Immature natural killer cell (primary cell): Measurements from ENCODE around the gene C1orf198. TPM values are rescaled to one million over a fixed set of nuclear protein-coding genes. Genes with fewer than 3 reads are reported as not detected.

Experiments used
- DNase-seq, 3 donors: peaks; one replicate each; pipeline ENCODE4 v3.0.0; 2022; ENCODE audit warnings: mixed read lengths in 1 of 3
- H3K27ac Mint-ChIP-seq, 6 donors: one replicate each; pipeline ENCODE4 v1.8.0; 2020; ENCODE audit warnings: mixed read lengths in 6 of 6, mild to moderate bottlenecking in 5 of 6, inconsistent platforms in 4 of 6, moderate library complexity in 3 of 6
- H3K27me3 Mint-ChIP-seq, 3 donors: one replicate each; pipeline ENCODE4 v1.8.0; 2020 to 2021; ENCODE audit warnings: low read depth in 3 of 3, mild to moderate bottlenecking in 3 of 3, mixed read lengths in 3 of 3, moderate library complexity in 3 of 3, inconsistent platforms in 1 of 3
- H3K36me3 Mint-ChIP-seq, 3 donors: one replicate each; pipeline ENCODE4 v1.8.0; 2020; ENCODE audit warnings: mixed read lengths in 3 of 3, inconsistent platforms in 2 of 3, mild to moderate bottlenecking in 2 of 3
- H3K4me1 Mint-ChIP-seq, 2 donors: one replicate each; pipeline ENCODE4 v1.8.0; 2020; ENCODE audit warnings: inconsistent platforms in 2 of 2, mild to moderate bottlenecking in 2 of 2, mixed read lengths in 2 of 2, moderate library complexity in 1 of 2
- H3K4me3 Mint-ChIP-seq, 5 donors: one replicate each; pipeline ENCODE4 v1.8.0; 2020; ENCODE audit warnings: mild to moderate bottlenecking in 5 of 5, mixed read lengths in 5 of 5, inconsistent platforms in 3 of 5, moderate library complexity in 3 of 5
- H3K9me3 Mint-ChIP-seq, 6 donors: one replicate each; pipeline ENCODE4 v1.8.0; 2020; ENCODE audit warnings: mild to moderate bottlenecking in 6 of 6, mixed read lengths in 6 of 6, inconsistent platforms in 4 of 6, moderate library complexity in 3 of 6
- polyA plus RNA-seq, 3 donors: library from polyadenylated mRNA; unstranded; fragments of 300-500 nt; fragmentation: Illumina TruSeq; gene quantifications; one replicate each; pipeline ENCODE4 v1.2.3, GENCODE V29; 2021

The C1orf198 gene
- polyA plus RNA-seq, 3 donors from 2014 or later, result 2.6 to 4.9 (median 4.8) TPM

DNA sequence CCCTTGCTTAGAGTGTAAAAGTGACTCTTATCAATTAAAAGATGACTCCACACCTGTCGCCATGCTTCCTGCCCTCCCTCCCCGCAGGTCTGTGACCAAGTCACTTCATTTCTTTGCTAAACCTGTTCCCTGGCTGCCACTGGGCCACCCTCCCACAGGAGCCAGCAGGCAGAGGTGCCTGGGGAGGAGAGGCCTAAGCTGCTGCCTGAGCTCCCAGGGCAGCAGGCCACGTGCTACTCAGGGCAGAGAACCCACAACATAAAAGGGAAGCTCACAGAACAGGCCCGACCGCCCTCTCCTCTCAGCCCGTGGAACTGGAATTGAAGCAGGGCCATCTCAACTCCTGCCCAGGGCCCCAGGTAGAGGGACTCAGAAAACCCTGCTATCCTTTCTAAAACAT, 4.9 kb downstream of the C1orf198 start:
- H3K4me1 Mint-ChIP-seq, result peaks cover 5 to 6% of the 10 kb centered on the region in 2 donors
- DNase-seq, result no peak
- H3K9me3 Mint-ChIP-seq, result no peaks in the 10 kb centered on the region
- H3K4me3 Mint-ChIP-seq, result no peak overlapping the region
- H3K36me3 Mint-ChIP-seq, result no peaks in the 10 kb centered on the region
- peaks cover 2 to 10% (median 2%) of the 10 kb centered on the region in 3 donors for H3K27me3 Mint-ChIP-seq
- H3K27ac Mint-ChIP-seq, result no peak overlapping the region

- no peak overlapping the region for H3K4me3 Mint-ChIP-seq
- no peaks in the 10 kb centered on the region for H3K36me3 Mint-ChIP-seq
- no peak for DNase-seq
- peaks cover 0 to 4% (median 2%) of the 10 kb centered on the region in 3 donors for H3K27me3 Mint-ChIP-seq
- no peak overlapping the region for H3K27ac Mint-ChIP-seq
- no peaks in the 10 kb centered on the region for H3K9me3 Mint-ChIP-seq
- H3K4me1 Mint-ChIP-seq, result no peaks in the 10 kb centered on the region
Measured at GRCh38 chr1:230861970-230862595, 6.2 kb downstream of the C1orf198 start.

GRCh38 chr1:230861489-230861888, 6.8 kb downstream of the C1orf198 start:
- Mint-ChIP-seq H3K4me3 (no peak overlapping the region), H3K4me1 (no peaks in the 10 kb centered on the region), H3K36me3 (no peaks in the 10 kb centered on the region), H3K27me3 (peaks cover 0 to 4% (median 0%) of the 10 kb centered on the region in 3 donors), H3K27ac (no peak overlapping the region), H3K9me3 (no peaks in the 10 kb centered on the region)
- DNase-seq, result no peak

GRCh38 chr1:230860617-230861384, 7.5 kb downstream of the C1orf198 start:
- Mint-ChIP-seq H3K27ac (no peak overlapping the region), H3K36me3 (no peaks in the 10 kb centered on the region), H3K27me3 (peaks cover 0 to 4% (median 0%) of the 10 kb centered on the region in 3 donors), H3K4me3 (no peak overlapping the region), H3K4me1 (no peaks in the 10 kb centered on the region), H3K9me3 (no peaks in the 10 kb centered on the region)
- DNase-seq, result no peak

DNA sequence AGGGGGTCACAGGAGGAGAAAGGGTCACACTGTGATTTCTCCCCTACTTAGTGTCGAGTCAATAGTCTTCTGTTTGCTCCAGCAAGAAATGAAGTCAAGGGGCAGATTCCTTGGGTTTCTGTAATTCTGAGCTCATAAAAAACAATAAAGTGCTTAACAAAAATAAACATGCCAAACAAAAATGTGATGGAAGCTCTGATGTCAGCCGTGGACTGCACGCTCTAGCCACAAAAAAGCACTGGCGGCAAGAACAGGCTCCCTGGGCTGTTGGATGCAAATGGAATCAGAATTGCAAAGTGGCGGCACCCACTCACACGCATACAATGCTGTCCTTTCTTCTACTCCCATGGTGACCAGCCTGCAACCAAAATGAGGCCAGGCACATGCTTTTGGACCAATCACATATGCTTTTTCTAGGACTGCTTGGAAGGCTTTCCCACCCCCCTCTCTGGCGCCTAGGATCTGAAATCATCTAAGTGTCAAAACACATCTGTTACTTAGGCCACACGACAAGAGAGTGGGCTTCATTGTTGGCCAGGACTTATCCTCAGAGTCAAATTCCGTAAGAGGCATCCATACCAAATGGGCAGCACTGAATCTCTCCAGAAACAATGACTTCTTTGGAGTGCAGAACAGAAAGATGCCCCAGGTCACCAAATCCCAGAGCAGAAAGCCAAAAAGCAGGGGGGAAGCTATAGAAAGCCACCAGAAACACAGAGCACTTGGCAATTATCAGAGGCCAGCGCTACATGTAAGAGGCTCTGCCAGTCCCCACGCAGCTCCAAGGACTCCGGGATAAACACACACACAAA, 9.2 kb downstream of the C1orf198 start:
- Mint-ChIP-seq H3K36me3 (no peaks in the 10 kb centered on the region), H3K4me3 (no peak overlapping the region)

GRCh38 chr1:230858236-230858820, 10.0 kb downstream of the C1orf198 start:
- H3K27me3 Mint-ChIP-seq, result peaks cover 0 to under 1% (median 0%) of the 10 kb centered on the region in 3 donors
- no peak overlapping the region for H3K27ac Mint-ChIP-seq
- no peaks in the 10 kb centered on the region for H3K9me3 Mint-ChIP-seq
- H3K4me1 Mint-ChIP-seq, result no peaks in the 10 kb centered on the region
- H3K4me3 Mint-ChIP-seq, result no peak overlapping the region
- H3K36me3 Mint-ChIP-seq, result no peaks in the 10 kb centered on the region
- DNase-seq, result no peak

More for the DNA sequence above, 9.2 kb downstream of the C1orf198 start:
- no peaks in the 10 kb centered on the region for H3K4me1 Mint-ChIP-seq
- no peak for DNase-seq
- no peaks in the 10 kb centered on the region for H3K9me3 Mint-ChIP-seq
- H3K27ac Mint-ChIP-seq, result no peak overlapping the region
- H3K27me3 Mint-ChIP-seq, result peaks cover 0 to 2% (median 0%) of the 10 kb centered on the region in 3 donors

DNA sequence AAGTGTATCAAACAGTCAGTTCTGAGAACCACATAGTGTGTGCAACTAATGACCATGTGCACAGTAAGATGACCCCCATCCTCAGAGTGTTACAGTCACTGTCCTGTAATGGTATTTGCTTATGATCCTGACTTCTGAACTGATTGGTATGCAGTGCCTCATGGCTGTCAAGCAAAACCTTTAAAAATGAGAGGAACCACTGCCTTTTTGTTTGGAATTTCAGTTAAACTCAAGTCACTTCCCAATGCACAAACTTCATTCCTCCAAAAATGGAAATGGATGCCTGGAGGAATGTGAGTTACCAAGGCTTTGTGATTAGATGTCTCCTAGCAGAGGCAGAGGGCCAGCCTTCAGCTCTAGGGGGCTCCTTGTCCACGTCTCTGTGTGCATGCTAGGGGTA, 10.5 kb downstream of the C1orf198 start:
- no peaks in the 10 kb centered on the region for H3K36me3 Mint-ChIP-seq
- DNase-seq, result no peak
- no peaks in the 10 kb centered on the region for H3K27me3 Mint-ChIP-seq
- H3K27ac Mint-ChIP-seq, result no peak overlapping the region
- no peaks in the 10 kb centered on the region for H3K4me1 Mint-ChIP-seq
- no peaks in the 10 kb centered on the region for H3K9me3 Mint-ChIP-seq
- no peak overlapping the region for H3K4me3 Mint-ChIP-seq

GRCh38 chr1:230857077-230857476, 11.2 kb downstream of the C1orf198 start:
- no peak overlapping the region for H3K4me3 Mint-ChIP-seq
- no peak overlapping the region for H3K27ac Mint-ChIP-seq
- H3K36me3 Mint-ChIP-seq, result peaks cover 0 to under 1% (median 0%) of the 10 kb centered on the region in 3 donors
- H3K9me3 Mint-ChIP-seq, result no peaks in the 10 kb centered on the region
- H3K4me1 Mint-ChIP-seq, result no peaks in the 10 kb centered on the region
- DNase-seq, result no peak
- no peaks in the 10 kb centered on the region for H3K27me3 Mint-ChIP-seq

- Mint-ChIP-seq H3K4me3 (no peak overlapping the region), H3K27ac (no peak overlapping the region), H3K9me3 (no peaks in the 10 kb centered on the region), H3K27me3 (no peaks in the 10 kb centered on the region), H3K36me3 (peaks cover 0 to 3% (median 0%) of the 10 kb centered on the region in 3 donors), H3K4me1 (no peaks in the 10 kb centered on the region)
- DNase-seq, result no peak
Measured at GRCh38 chr1:230855886-230856285, 12.4 kb downstream of the C1orf198 start.

DNA sequence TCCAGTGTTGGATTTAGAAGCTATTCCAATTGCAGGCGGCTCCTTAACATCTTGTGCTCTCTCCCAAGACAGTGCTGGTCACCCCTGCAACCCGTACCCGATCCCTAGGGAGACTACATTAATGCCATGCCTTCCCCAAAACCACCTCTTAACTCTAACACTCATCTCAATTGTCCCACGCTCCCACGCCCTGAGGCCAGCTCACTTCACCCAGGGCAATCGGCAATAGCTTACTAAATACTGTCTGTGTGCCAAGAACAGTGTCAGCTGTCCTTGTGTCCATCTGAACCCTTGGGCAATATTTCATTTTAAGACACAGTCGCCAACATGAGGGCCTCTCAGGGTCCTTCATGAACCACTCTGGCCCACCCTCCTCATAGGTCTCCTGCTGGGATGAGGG, 13.9 kb downstream of the C1orf198 start:
- H3K27me3 Mint-ChIP-seq, result no peaks in the 10 kb centered on the region
- no peak overlapping the region for H3K4me3 Mint-ChIP-seq
- H3K27ac Mint-ChIP-seq, result no peak overlapping the region

DNA sequence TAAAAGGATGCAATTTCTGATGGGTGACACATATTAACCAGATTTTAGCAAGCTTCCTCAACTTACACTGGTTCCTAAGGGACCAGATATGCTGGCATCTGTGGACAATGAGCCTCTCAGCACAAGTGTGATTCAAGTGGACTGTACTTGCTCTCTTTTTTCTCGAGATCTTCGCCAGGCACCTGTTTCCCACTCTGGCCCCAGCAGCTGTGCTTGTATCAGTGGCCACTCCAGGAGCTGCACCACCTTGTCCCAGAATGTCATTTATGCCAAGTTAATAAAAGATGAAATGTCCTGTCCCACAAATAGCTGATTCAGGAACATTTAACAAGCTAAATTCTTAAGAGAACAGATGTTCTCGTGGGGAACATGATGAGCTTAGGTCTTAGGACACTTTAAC, 14.6 kb downstream of the C1orf198 start:
- Mint-ChIP-seq H3K36me3 (peaks cover 0 to 3% (median 0%) of the 10 kb centered on the region in 3 donors), H3K27me3 (no peaks in the 10 kb centered on the region), H3K27ac (no peak overlapping the region), H3K4me1 (no peaks in the 10 kb centered on the region), H3K9me3 (no peaks in the 10 kb centered on the region), H3K4me3 (no peak overlapping the region)
- DNase-seq, result no peak

More for the DNA sequence above, 13.9 kb downstream of the C1orf198 start:
- Mint-ChIP-seq H3K9me3 (no peaks in the 10 kb centered on the region), H3K36me3 (peaks cover 0 to 3% (median 0%) of the 10 kb centered on the region in 3 donors), H3K4me1 (no peaks in the 10 kb centered on the region)
- no peak for DNase-seq

GRCh38 chr1:230852959-230853358, 15.4 kb downstream of the C1orf198 start:
- Mint-ChIP-seq H3K27ac (no peak overlapping the region), H3K27me3 (peaks cover 0 to under 1% (median 0%) of the 10 kb centered on the region in 3 donors), H3K36me3 (peaks cover 0 to 3% (median 0%) of the 10 kb centered on the region in 3 donors), H3K4me3 (no peak overlapping the region), H3K9me3 (no peaks in the 10 kb centered on the region), H3K4me1 (no peaks in the 10 kb centered on the region)
- DNase-seq, result no peak

DNA sequence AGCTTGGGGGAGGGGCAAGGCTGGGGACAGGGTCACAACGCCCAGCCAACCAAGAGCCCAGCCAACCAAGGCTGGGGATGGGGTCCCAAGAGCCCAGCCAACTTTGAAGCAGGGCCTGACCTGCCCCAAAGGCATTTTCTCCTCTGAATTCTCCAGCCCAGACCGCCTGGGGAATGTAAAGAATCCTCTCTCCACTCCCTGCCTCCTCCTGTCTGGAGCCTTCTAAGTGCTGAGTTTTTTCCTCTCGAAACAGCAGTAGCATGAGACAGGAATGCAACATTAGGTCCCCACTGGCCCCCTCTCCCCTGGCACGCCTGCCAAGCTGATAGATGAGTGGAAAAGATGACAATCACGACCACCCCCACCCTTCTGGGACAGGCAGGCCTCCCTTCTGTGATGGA, 17.0 kb downstream of the C1orf198 start:
- no peaks in the 10 kb centered on the region for H3K4me1 Mint-ChIP-seq
- H3K36me3 Mint-ChIP-seq, result peaks cover 0 to 3% (median 0%) of the 10 kb centered on the region in 3 donors
- no peak overlapping the region for H3K4me3 Mint-ChIP-seq
- no peaks in the 10 kb centered on the region for H3K9me3 Mint-ChIP-seq
- peaks cover 0 to 5% (median 0%) of the 10 kb centered on the region in 3 donors for H3K27me3 Mint-ChIP-seq
- DNase-seq, result no peak
- no peak overlapping the region for H3K27ac Mint-ChIP-seq
